Transverse colon (tissue), 4 donors: ENCODE measurements around the gene BTD. TPM values are rescaled to one million over a fixed set of nuclear protein-coding genes. Genes with fewer than 3 reads are reported as not detected.

Source experiments
- DNase-seq: peaks from one replicate; pipeline ENCODE4 v3.0.0-alpha.2; 2019
- H3K27ac ChIP-seq, 4 donors: fragments of 200-600 bp; sonication (generic); 2 replicates each; pipeline ENCODE4 v1.5.1; 2016 to 2018; ENCODE audit warnings: inconsistent platforms in 4 of 4
- H3K27me3 ChIP-seq: fragments of 200-600 bp; sonication (generic); 2 replicates; pipeline ENCODE4 v1.5.1; 2017; ENCODE audit warnings: inconsistent platforms
- H3K36me3 ChIP-seq, 4 donors: fragments of 200-600 bp; sonication (generic); 2 replicates each; pipeline ENCODE4 v1.5.1; 2017 to 2019; ENCODE audit warnings: inconsistent platforms in 4 of 4
- H3K4me1 ChIP-seq, 4 donors: fragments of 200-600 bp; sonication (generic); 2 replicates each; pipeline ENCODE4 v1.5.1; 2017 to 2020; ENCODE audit warnings: inconsistent platforms in 4 of 4
- H3K4me3 ChIP-seq, 4 donors: fragments of 200-600 bp; sonication (generic); 1 replicate in 1 of 4; 2 replicates in 3 of 4; pipeline versions ENCODE4 v1.5.1 to v1.6.1; 2017 to 2019; ENCODE audit warnings: inconsistent platforms in 4 of 4
- H3K9me3 ChIP-seq, 2 donors: fragments of 200-600 bp; sonication (generic); 2 replicates each; pipeline ENCODE4 v1.5.1; 2017 to 2019; ENCODE audit warnings: inconsistent platforms in 2 of 2
- CTCF ChIP-seq, 5 experiments: fragments of 200-600 bp in 3 of 5; fragments of 450-650 bp in 2 of 5; sonication (generic) in 3 of 5; IDR thresholded peaks; 1 replicate in 2 of 5; 2 replicates in 3 of 5; pipeline ENCODE4 v1.5.1; 2016 to 2017; ENCODE audit warnings: antibody characterized with exemption in 5 of 5, inconsistent platforms in 3 of 5, mild to moderate bottlenecking in 2 of 5, moderate library complexity in 1 of 5
- EP300 ChIP-seq: sonication (generic); formaldehyde crosslinking; IDR thresholded peaks from one replicate; pipeline ENCODE4 v1.6.1; 2017; ENCODE audit warnings: antibody characterized with exemption, low read depth
- POLR2A ChIP-seq: fragments of 450-650 bp; IDR thresholded peaks from one replicate; pipeline ENCODE4 v1.6.1; 2016; ENCODE audit warnings: antibody characterized with exemption, mild to moderate bottlenecking, moderate library complexity
- POLR2AphosphoS5 ChIP-seq, 3 donors: sonication (generic); formaldehyde crosslinking; IDR thresholded peaks; one replicate each; pipeline ENCODE4 v1.6.1; 2016; ENCODE audit warnings: antibody characterized with exemption in 3 of 3
- WGBS, 2 donors: methylation state at CpG; one replicate each; pipeline ENCODE4 v1.1.5; 2018; ENCODE audit warnings: low coverage in 1 of 2; 5-methylcytosine and 5-hydroxymethylcytosine counted together
- in situ Hi-C, 4 donors: fragments of 200-750 bp; cut with MboI; loops; one replicate each; pipeline versions ENCODE4 v1.15.0 to v1.15.1; 2017; ENCODE audit warnings: low sequenced_read_pairs in 3 of 4, low pct_ligation_motif_present in 1 of 4, low pct_unique_long_range_greater_than_20kb in 1 of 4
- intact Hi-C: fragments of 100-400 bp; cut with DNase I; formaldehyde crosslinking; loops from one replicate; pipeline ENCODE4 v1.15.1; 2023; ENCODE audit warnings: low total_unique reads
- total RNA-seq, 4 donors: library from RNA; depleted of rRNA; stranded (reverse); fragments of >200 nt; gene quantifications; one replicate each; pipeline ENCODE4 v1.1.0, GENCODE V29; 2016

The BTD gene
- total RNA-seq, 4 donors from 2014 or later: 21.3 to 49.6 (median 36.3) TPM

GRCh38 chr3:15557511-15557946, 44.0 kb upstream of the BTD start:
- no peaks in the 10 kb centered on the region for H3K9me3 ChIP-seq
- intact Hi-C loops: loop anchor here (10.0 kb wide), 1 partner anchor 123 kb away; no protein-coding TSS in a partner anchor
- peaks cover 0 to 18% (median 2%) of the 10 kb centered on the region in 4 donors for H3K4me1 ChIP-seq
- 3% methylated on average over 3 of the region's 3 CpGs; no CpG with 5 or more reads in 1 of the 2 donors for WGBS, 2 donors
- DNase-seq: peak; percentile 66
- H3K27me3 ChIP-seq: no peaks in the 10 kb centered on the region
- H3K27ac ChIP-seq: peak overlapping the region in 1 of 4 donors; percentile 28
- TF ChIP-seq EP300 (no peak), CTCF (IDR thresholded peaks at IDR 0.05) (peak; percentile 51 to 68 (median 64))
- in situ Hi-C loops: loop anchor here in 3 of 4 donors (25.0 kb wide), 4 partner anchors 120 to 445 kb away; partner anchors contain the start of genes EAF1 (in 3 of the 3), METTL6 (in 3 of the 3) and CAPN7 (in 2 of the 3)
- no peak overlapping the region for H3K4me3 ChIP-seq
- H3K36me3 ChIP-seq: peaks cover 0 to 8% (median 3%) of the 10 kb centered on the region in 4 donors

- DNase-seq: no peak
- in situ Hi-C loops (loop anchor here in 3 of 4 donors (25.0 kb wide), 4 partner anchors 121 to 446 kb away; partner anchors contain the start of genes EAF1 (in 3 of the 3), METTL6 (in 3 of the 3) and CAPN7 (in 2 of the 3)), intact Hi-C loops (loop anchor here (10.0 kb wide), 1 partner anchor 124 kb away; no protein-coding TSS in a partner anchor)
- TF ChIP-seq POLR2AphosphoS5 (IDR thresholded peaks at IDR 0.05): no peak
- TF ChIP-seq POLR2A: no peak
- Histone ChIP-seq H3K27me3 (no peaks in the 10 kb centered on the region), H3K4me3 (no peak overlapping the region), H3K4me1 (peaks cover 0 to 18% (median 2%) of the 10 kb centered on the region in 4 donors), H3K9me3 (no peaks in the 10 kb centered on the region), H3K27ac (no peak overlapping the region), H3K36me3 (peaks cover 0 to 15% (median 5%) of the 10 kb centered on the region in 4 donors)
- WGBS, 2 donors: 89% methylated on average over 9 of the region's 9 CpGs; no CpG with 5 or more reads in 1 of the 2 donors
Measured at GRCh38 chr3:15558581-15558980, 43.0 kb upstream of the BTD start.

DNA sequence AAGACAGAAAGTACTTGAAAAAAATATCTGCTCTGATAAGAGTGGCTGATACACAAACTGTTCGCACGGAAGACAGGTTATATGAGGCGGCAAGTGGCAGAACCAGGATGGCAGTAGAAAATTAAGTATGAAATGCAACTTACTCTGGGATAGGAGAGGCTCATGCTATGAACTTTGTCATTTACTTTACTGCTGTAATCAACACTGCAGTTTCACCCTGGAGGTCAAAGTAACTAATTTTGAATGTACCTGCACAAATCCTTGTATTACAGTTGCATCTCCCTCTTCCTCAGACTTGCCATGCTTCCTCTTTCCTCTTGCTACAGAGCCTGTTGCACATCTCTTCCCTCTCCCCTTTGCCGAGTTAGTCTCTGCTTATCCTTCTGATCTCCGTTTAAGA, 39.0 kb upstream of the BTD start:
- DNase-seq: no peak
- in situ Hi-C loops (loop anchor here (10.0 to 25.0 kb wide), 5 partner anchors 125 to 450 kb away; partner anchors contain the start of genes EAF1 (in 3 of the 4), METTL6 (in 3 of the 4) and CAPN7 (in 2 of the 4)), intact Hi-C loops (no loop called here)
- H3K27me3 ChIP-seq: no peaks in the 10 kb centered on the region
- peaks cover 0 to 10% (median 2%) of the 10 kb centered on the region in 4 donors for H3K4me1 ChIP-seq
- TF ChIP-seq EP300 (no peak), POLR2A (no peak)
- H3K27ac ChIP-seq: peak overlapping the region in 2 of 4 donors; percentile 23 to 46
- H3K36me3 ChIP-seq: peaks cover 0 to 36% (median 14%) of the 10 kb centered on the region in 4 donors
- H3K4me3 ChIP-seq: no peak overlapping the region
- WGBS, 2 donors: 40 to 55% methylated on average over 5 of the region's 5 CpGs
- no peaks in the 10 kb centered on the region for H3K9me3 ChIP-seq

GRCh38 chr3:15563190-15563589, 38.4 kb upstream of the BTD start:
- intact Hi-C loops (no loop called here), in situ Hi-C loops (loop anchor here (10.0 to 25.0 kb wide), 5 partner anchors 126 to 451 kb away; partner anchors contain the start of genes EAF1 (in 3 of the 4), METTL6 (in 3 of the 4) and CAPN7 (in 2 of the 4))
- no peak for DNase-seq
- H3K4me3 ChIP-seq: no peak overlapping the region
- 86% methylated on average over 1 of the region's 1 CpG; no CpG with 5 or more reads in 1 of the 2 donors for WGBS, 2 donors
- no peaks in the 10 kb centered on the region for H3K9me3 ChIP-seq
- H3K27ac ChIP-seq: no peak overlapping the region
- peaks cover 0 to 7% (median 0%) of the 10 kb centered on the region in 4 donors for H3K4me1 ChIP-seq
- H3K27me3 ChIP-seq: no peaks in the 10 kb centered on the region
- TF ChIP-seq POLR2AphosphoS5 (IDR thresholded peaks at IDR 0.05): no peak
- no peak for TF ChIP-seq POLR2A
- no peak for TF ChIP-seq EP300
- H3K36me3 ChIP-seq: peaks cover 0 to 41% (median 17%) of the 10 kb centered on the region in 4 donors

DNA sequence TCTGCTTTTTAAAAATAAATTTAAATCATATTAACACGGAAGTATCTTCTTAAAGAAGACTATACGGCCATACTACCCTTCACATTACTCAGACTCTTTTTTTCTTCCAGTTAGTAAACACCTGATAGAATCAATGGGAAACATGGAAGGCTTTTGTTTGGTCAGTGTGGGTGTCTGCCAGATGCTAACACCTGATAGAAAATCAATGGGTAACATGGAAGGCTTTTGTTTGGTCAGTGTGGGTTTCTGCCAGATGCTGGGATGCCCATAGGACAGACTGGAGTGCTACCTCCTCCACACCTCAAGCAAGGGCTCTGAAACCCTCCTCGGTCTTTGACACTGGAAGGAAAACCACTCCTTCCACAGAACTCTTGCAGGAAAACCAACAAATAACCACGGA, 29.4 kb upstream of the BTD start:
- Histone ChIP-seq H3K27me3 (no peaks in the 10 kb centered on the region), H3K27ac (no peak overlapping the region), H3K9me3 (no peaks in the 10 kb centered on the region), H3K36me3 (peaks cover 0 to 27% (median 12%) of the 10 kb centered on the region in 4 donors), H3K4me3 (no peak overlapping the region), H3K4me1 (no peaks in the 10 kb centered on the region)
- WGBS, 2 donors: 86 to 93% methylated on average over 4 of the region's 4 CpGs
- intact Hi-C loops (no loop called here), in situ Hi-C loops (loop anchor here in 3 of 4 donors (25.0 kb wide), 4 partner anchors 135 to 460 kb away; partner anchors contain the start of genes EAF1 (in 3 of the 3), METTL6 (in 3 of the 3) and CAPN7 (in 2 of the 3))
- no peak for TF ChIP-seq POLR2AphosphoS5 (IDR thresholded peaks at IDR 0.05)
- no peak for TF ChIP-seq EP300
- TF ChIP-seq CTCF (IDR thresholded peaks at IDR 0.05): no peak
- no peak for TF ChIP-seq POLR2A
- no peak for DNase-seq
